HepG2 (cell line): ENCODE results near the gene RTF1.

ENCODE experiments used
- CTCF ChIP-seq: sonication (generic); formaldehyde crosslinking; IDR thresholded peaks from 2 replicates; pipeline ENCODE4 v1.5.0; 2020; ENCODE audit warnings: mild to moderate bottlenecking, missing genetic modification reagents, moderate library complexity
- ELK4 ChIP-seq: sonication (generic); formaldehyde crosslinking; IDR thresholded peaks from 2 replicates; pipeline ENCODE4 v1.9.0; 2021; ENCODE audit warnings: missing genetic modification reagents, borderline replicate concordance
- KDM6A ChIP-seq: IDR thresholded peaks from 2 replicates; pipeline ENCODE4 v1.6.1; 2016; ENCODE audit warnings: low read depth
- MAFF ChIP-seq: IDR thresholded peaks from 2 replicates; pipeline ENCODE4 v1.6.1; 2011; ENCODE audit warnings: low read depth, low read length, improper control_type of control experiment
- POLR2A ChIP-seq, 2 experiments: IDR thresholded peaks; 2 replicates each; pipeline ENCODE4 v1.6.1; 2011; ENCODE audit warnings: low read depth in 2 of 2, low read length in 2 of 2, mild to moderate bottlenecking in 1 of 2, moderate library complexity in 1 of 2; ENCODE audit not compliant: insufficient read depth in 1 of 2
- RFX5 ChIP-seq: IDR thresholded peaks from 2 replicates; pipeline ENCODE4 v1.6.1; 2011; ENCODE audit warnings: low read depth, low read length, improper control_type of control experiment
- ZBTB21 ChIP-seq: sonication (generic); formaldehyde crosslinking; IDR thresholded peaks from 2 replicates; pipeline ENCODE4 v1.4.0; 2020; ENCODE audit warnings: missing genetic modification reagents
- ZBTB42 ChIP-seq: sonication (generic); formaldehyde crosslinking; IDR thresholded peaks from 2 replicates; pipeline ENCODE4 v1.5.0; 2020; ENCODE audit warnings: mild to moderate bottlenecking, missing genetic modification reagents
- ZNF414 ChIP-seq: sonication (generic); formaldehyde crosslinking; IDR thresholded peaks from 2 replicates; pipeline ENCODE4 v1.5.0; 2020; ENCODE audit warnings: missing genetic modification reagents
- ZNF564 ChIP-seq: sonication (generic); formaldehyde crosslinking; IDR thresholded peaks from 2 replicates; pipeline ENCODE4 v1.8.1; 2023; ENCODE audit warnings: mild to moderate bottlenecking, missing genetic modification reagents
- ZNF747 ChIP-seq: sonication (generic); formaldehyde crosslinking; IDR thresholded peaks from 2 replicates; pipeline ENCODE4 v1.8.1; 2023; ENCODE audit warnings: missing genetic modification reagents, mild to moderate bottlenecking, borderline replicate concordance
- TF ChIP-seq, protein P1 (sequence below): sonication (generic); formaldehyde crosslinking; IDR thresholded peaks from 2 replicates; pipeline ENCODE4 v1.9.0; 2021; ENCODE audit warnings: mild to moderate bottlenecking, missing genetic modification reagents

GRCh38 chr15:41408234-41408641, 8.7 kb upstream of the RTF1 start:
- TF ChIP-seq CTCF (no peak), ZBTB21 (CRISPR knock-in tag) (no peak), MAFF (no peak), ZNF747 (CRISPR knock-in tag) (no peak), RFX5 (no peak), ZNF414 (no peak), ZNF564 (no peak), KDM6A (CRISPR knock-in tag) (no peak), POLR2A (IDR thresholded peaks at IDR 0.05; ENCODE audit: insufficient read depth in 1 of 2, low read depth in 2 of 2, low read length in 2 of 2) (no peak), ZBTB42 (CRISPR knock-in tag) (no peak), ELK4 (CRISPR knock-in tag) (no peak)
- TF ChIP-seq, protein P1, sequence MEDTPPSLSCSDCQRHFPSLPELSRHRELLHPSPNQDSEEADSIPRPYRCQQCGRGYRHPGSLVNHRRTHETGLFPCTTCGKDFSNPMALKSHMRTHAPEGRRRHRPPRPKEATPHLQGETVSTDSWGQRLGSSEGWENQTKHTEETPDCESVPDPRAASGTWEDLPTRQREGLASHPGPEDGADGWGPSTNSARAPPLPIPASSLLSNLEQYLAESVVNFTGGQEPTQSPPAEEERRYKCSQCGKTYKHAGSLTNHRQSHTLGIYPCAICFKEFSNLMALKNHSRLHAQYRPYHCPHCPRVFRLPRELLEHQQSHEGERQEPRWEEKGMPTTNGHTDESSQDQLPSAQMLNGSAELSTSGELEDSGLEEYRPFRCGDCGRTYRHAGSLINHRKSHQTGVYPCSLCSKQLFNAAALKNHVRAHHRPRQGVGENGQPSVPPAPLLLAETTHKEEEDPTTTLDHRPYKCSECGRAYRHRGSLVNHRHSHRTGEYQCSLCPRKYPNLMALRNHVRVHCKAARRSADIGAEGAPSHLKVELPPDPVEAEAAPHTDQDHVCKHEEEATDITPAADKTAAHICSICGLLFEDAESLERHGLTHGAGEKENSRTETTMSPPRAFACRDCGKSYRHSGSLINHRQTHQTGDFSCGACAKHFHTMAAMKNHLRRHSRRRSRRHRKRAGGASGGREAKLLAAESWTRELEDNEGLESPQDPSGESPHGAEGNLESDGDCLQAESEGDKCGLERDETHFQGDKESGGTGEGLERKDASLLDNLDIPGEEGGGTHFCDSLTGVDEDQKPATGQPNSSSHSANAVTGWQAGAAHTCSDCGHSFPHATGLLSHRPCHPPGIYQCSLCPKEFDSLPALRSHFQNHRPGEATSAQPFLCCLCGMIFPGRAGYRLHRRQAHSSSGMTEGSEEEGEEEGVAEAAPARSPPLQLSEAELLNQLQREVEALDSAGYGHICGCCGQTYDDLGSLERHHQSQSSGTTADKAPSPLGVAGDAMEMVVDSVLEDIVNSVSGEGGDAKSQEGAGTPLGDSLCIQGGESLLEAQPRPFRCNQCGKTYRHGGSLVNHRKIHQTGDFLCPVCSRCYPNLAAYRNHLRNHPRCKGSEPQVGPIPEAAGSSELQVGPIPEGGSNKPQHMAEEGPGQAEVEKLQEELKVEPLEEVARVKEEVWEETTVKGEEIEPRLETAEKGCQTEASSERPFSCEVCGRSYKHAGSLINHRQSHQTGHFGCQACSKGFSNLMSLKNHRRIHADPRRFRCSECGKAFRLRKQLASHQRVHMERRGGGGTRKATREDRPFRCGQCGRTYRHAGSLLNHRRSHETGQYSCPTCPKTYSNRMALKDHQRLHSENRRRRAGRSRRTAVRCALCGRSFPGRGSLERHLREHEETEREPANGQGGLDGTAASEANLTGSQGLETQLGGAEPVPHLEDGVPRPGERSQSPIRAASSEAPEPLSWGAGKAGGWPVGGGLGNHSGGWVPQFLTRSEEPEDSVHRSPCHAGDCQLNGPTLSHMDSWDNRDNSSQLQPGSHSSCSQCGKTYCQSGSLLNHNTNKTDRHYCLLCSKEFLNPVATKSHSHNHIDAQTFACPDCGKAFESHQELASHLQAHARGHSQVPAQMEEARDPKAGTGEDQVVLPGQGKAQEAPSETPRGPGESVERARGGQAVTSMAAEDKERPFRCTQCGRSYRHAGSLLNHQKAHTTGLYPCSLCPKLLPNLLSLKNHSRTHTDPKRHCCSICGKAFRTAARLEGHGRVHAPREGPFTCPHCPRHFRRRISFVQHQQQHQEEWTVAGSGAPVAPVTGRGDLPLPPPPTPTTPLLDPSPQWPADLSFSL (CRISPR knock-in tag): no peak
